ENCODE measurements around the gene MRPL19. TPM values are rescaled to one million over a fixed set of nuclear protein-coding genes. Genes with fewer than 3 reads are reported as not detected.
A peak's percentile ranks its signal among the peaks of the same experiment; 100 is the strongest.

The MRPL19 gene
- total RNA-seq (2022) (49.1 and 65.4 TPM in 2 replicates), Bru-seq, nascent RNA (percentile 77 among the genes with signal in this experiment), BruChase-seq, experiment 1, labeled RNA remaining after a 6-hour chase (percentile 95 among the genes with signal in this experiment), BruChase-seq, experiment 2, labeled RNA remaining after a 2-hour chase (percentile 89 among the genes with signal in this experiment)
- long read RNA-seq, transcript MRPL19-202 (6 exons, 3,479 nt) = major isoform, 111 of 149 reads
- long read RNA-seq, transcript MRPL19-205 (5 exons, 744 nt) = minor isoform, 6 of 149 reads
- long read RNA-seq, partial matches to known transcripts = 0 of 149 reads
- long read RNA-seq, other reads (novel, unspliced or antisense) = 27 of 149 reads

DNA sequence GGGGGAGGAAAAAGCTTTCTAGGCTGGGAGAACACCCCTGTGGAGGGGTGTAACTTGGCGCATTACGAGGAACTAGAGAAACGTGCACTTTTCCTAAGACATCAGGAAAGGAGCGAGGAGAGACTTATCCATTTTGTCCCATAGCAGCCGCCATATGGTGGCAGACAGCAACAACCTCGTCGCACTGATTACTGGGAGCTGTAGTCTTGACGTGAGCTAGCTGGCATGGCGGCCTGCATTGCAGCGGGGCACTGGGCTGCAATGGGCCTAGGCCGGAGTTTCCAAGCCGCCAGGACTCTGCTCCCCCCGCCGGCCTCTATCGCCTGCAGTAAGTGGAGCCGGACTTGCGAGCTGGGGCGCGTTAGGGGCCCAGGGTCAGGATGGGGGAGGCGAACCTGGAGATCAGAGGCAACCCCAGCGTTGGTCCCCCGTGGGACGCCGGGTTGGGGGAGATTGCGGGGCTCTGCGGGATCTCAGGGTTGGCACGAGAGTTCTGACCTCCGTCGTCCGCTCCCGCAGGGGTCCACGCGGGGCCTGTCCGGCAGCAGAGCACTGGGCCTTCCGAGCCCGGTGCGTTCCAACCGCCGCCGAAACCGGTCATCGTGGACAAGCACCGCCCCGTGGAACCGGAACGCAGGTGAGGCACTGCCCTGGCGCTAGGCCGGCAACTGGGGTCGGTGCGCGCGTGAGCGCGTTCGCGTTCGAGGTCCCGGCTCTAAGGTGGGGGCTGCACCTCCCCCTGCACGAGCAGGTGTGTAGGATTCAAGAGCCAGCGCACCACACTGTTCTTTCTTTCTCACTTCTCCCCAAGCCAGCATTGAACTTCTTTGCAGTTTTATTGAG, at the start of gene MRPL19:
MRPL19 (plus strand) TSS at position 201 of the 843 bp plus-strand sequence; CDS start at position 226, 25 bp downstream.
- Mint-ChIP-seq H3K9me3 (ENCODE audit: unreplicated experiment) (no peaks in the 10 kb centered on the region), H3K27me3 (ENCODE audit: insufficient read depth, unreplicated experiment) (no peaks in the 10 kb centered on the region), H3K4me1 (ENCODE audit: insufficient read depth, unreplicated experiment) (no peaks in the 10 kb centered on the region), H3K4me3 (ENCODE audit: unreplicated experiment) (peak within 1 kb of the TSS; percentile 89), H3K27ac (ENCODE audit: low read depth, unreplicated experiment) (peak within 1 kb of the TSS; percentile 96), H3K36me3 (ENCODE audit: insufficient read depth, unreplicated experiment) (peaks cover 39% of the 10 kb centered on the region)
- TF ChIP-seq, protein P1, sequence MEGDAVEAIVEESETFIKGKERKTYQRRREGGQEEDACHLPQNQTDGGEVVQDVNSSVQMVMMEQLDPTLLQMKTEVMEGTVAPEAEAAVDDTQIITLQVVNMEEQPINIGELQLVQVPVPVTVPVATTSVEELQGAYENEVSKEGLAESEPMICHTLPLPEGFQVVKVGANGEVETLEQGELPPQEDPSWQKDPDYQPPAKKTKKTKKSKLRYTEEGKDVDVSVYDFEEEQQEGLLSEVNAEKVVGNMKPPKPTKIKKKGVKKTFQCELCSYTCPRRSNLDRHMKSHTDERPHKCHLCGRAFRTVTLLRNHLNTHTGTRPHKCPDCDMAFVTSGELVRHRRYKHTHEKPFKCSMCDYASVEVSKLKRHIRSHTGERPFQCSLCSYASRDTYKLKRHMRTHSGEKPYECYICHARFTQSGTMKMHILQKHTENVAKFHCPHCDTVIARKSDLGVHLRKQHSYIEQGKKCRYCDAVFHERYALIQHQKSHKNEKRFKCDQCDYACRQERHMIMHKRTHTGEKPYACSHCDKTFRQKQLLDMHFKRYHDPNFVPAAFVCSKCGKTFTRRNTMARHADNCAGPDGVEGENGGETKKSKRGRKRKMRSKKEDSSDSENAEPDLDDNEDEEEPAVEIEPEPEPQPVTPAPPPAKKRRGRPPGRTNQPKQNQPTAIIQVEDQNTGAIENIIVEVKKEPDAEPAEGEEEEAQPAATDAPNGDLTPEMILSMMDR (IDR thresholded peaks at IDR 0.05; ENCODE audit: unreplicated experiment) = no peak
- intact Hi-C loops (cut with micrococcal nuclease) = no loop called here
- no TSS peak for BruUV-seq (replicated peaks)
- peak; percentile 93 for DNase-seq (ENCODE audit: unreplicated experiment)
- POLR2A ChIA-PET = interaction anchor here (0.6 to 3.2 kb wide), 14 partner anchors 9 to 1117 kb away, joined by 3 to 21 read pairs (median 4); partner anchors contain the start of genes AUP1, GCFC2, HTRA2 and SEMA4F
- CTCF ChIA-PET = interaction anchor here (0.7 to 3.6 kb wide), 13 partner anchors 9 to 175 kb away, joined by 3 to 13 read pairs (median 4); no protein-coding TSS in a partner anchor

DNA sequence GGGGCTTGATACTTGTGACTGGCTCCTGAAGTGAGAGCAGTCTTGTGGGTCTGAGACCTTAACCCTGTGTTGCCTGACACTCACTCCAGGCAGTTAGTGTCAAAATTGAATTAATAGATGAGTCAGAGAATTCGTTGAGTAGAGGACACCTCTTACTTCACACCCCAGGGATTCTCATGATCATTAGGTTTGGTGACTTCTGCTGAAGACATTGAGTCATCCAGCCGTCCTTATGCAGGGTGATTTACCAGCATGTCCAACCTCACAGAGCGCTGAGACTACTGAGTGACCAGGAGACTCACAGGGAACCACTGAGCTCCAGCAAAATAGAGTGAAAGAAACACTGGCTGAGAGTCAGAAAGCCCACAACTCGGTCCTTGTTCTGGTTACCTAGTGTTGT, 49.8 kb upstream of the MRPL19 start:
- intact Hi-C loops (cut with micrococcal nuclease) = no loop called here
- TF ChIP-seq, protein P1 (IDR thresholded peaks at IDR 0.05; ENCODE audit: unreplicated experiment) = no peak
- no peak for DNase-seq (ENCODE audit: unreplicated experiment)
- no peaks in the 10 kb centered on the region for H3K27me3 Mint-ChIP-seq (ENCODE audit: insufficient read depth, unreplicated experiment)
- H3K36me3 Mint-ChIP-seq (ENCODE audit: insufficient read depth, unreplicated experiment) = no peaks in the 10 kb centered on the region
- H3K4me3 Mint-ChIP-seq (ENCODE audit: unreplicated experiment) = no peak overlapping the region
- H3K9me3 Mint-ChIP-seq (ENCODE audit: unreplicated experiment) = no peaks in the 10 kb centered on the region
- POLR2A ChIA-PET = interaction anchor here (0.6 to 2.5 kb wide), 3 partner anchors 23 to 65 kb away, joined by 4 to 11 read pairs (median 9); partner anchors contain the start of gene EVA1A
- CTCF ChIA-PET = interaction anchor here (0.6 to 2.7 kb wide), 7 partner anchors 10 to 131 kb away, joined by 3 to 18 read pairs (median 5); partner anchors contain the start of gene EVA1A
- peak overlapping the region; percentile 61 for H3K27ac Mint-ChIP-seq (ENCODE audit: low read depth, unreplicated experiment)
- peaks cover 56% of the 10 kb centered on the region for H3K4me1 Mint-ChIP-seq (ENCODE audit: insufficient read depth, unreplicated experiment)
- BruUV-seq (replicated peaks) = no TSS peak

DNA sequence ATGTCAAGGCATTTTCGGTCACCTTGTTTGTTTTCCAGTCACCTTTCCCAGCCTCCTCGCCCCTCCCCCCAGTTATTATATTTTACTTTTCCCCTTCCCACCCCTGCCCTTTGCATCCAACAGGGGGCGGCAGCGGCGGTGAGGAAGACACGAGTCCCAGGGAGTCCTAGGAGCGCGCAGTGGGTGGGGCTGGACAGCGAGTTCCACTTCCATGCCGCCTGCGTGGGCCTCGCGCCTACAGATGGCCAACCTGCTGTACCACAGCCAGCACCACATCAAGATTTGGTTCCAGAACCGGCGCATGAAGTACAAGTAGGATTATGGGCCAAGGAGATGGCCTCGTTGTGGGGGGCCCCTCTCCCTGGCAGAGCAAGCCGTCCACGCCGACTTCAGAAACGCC, 48.6 kb upstream of the MRPL19 start:
- H3K4me1 Mint-ChIP-seq (ENCODE audit: insufficient read depth, unreplicated experiment) = peaks cover 55% of the 10 kb centered on the region
- H3K27ac Mint-ChIP-seq (ENCODE audit: low read depth, unreplicated experiment) = no peak overlapping the region
- no peaks in the 10 kb centered on the region for H3K36me3 Mint-ChIP-seq (ENCODE audit: insufficient read depth, unreplicated experiment)
- ChIA-PET POLR2A (no interaction called here), CTCF (interaction anchor here (2.7 to 3.6 kb wide), 2 partner anchors 10 to 11 kb away, joined by 18 to 35 read pairs; no protein-coding TSS in a partner anchor)
- no TSS peak for BruUV-seq (replicated peaks)
- H3K4me3 Mint-ChIP-seq (ENCODE audit: unreplicated experiment) = no peak overlapping the region
- no peaks in the 10 kb centered on the region for H3K9me3 Mint-ChIP-seq (ENCODE audit: unreplicated experiment)
- H3K27me3 Mint-ChIP-seq (ENCODE audit: insufficient read depth, unreplicated experiment) = no peaks in the 10 kb centered on the region
- TF ChIP-seq, protein P1 (IDR thresholded peaks at IDR 0.05; ENCODE audit: unreplicated experiment) = no peak
- DNase-seq (ENCODE audit: unreplicated experiment) = no peak
- intact Hi-C loops (cut with micrococcal nuclease) = no loop called here
